Effector memory CD4-positive, alpha-beta T cell (primary cell): ENCODE data around the gene TNKS1BP1.

Source experiments
- DNase-seq, 3 donors: peaks; one replicate each; pipeline ENCODE4 v3.0.0-alpha.2; 2020
- H3K27ac ChIP-seq: 2 replicates; pipeline ENCODE4 v1.7.0; 2013; ENCODE audit warnings: mild to moderate bottlenecking, low read length, moderate library complexity; ENCODE audit not compliant: insufficient read depth, poor library complexity, severe bottlenecking
- H3K27me3 ChIP-seq: replicated peaks from 2 replicates; pipeline ENCODE4 v1.7.0; 2013; ENCODE audit warnings: mild to moderate bottlenecking, low read length; ENCODE audit not compliant: insufficient read depth, control insufficient read depth, poor library complexity, severe bottlenecking
- H3K36me3 ChIP-seq: 2 replicates; pipeline ENCODE4 v1.7.0; 2013; ENCODE audit warnings: mild to moderate bottlenecking, low read length, moderate library complexity; ENCODE audit not compliant: control insufficient read depth, insufficient read depth
- H3K4me1 ChIP-seq: 2 replicates; pipeline ENCODE4 v1.7.0; 2013; ENCODE audit warnings: low read length, mild to moderate bottlenecking; ENCODE audit not compliant: control insufficient read depth, insufficient read depth, poor library complexity, severe bottlenecking
- H3K4me3 ChIP-seq: 2 replicates; pipeline ENCODE4 v1.7.0; 2013; ENCODE audit warnings: low read length, low read depth, mild to moderate bottlenecking; ENCODE audit not compliant: insufficient read depth, poor library complexity, severe bottlenecking
- H3K9me3 ChIP-seq: 2 replicates; pipeline ENCODE4 v1.7.0; 2013; ENCODE audit warnings: mild to moderate bottlenecking, low read length, moderate library complexity; ENCODE audit not compliant: control insufficient read depth

Gene TNKS1BP1

DNA sequence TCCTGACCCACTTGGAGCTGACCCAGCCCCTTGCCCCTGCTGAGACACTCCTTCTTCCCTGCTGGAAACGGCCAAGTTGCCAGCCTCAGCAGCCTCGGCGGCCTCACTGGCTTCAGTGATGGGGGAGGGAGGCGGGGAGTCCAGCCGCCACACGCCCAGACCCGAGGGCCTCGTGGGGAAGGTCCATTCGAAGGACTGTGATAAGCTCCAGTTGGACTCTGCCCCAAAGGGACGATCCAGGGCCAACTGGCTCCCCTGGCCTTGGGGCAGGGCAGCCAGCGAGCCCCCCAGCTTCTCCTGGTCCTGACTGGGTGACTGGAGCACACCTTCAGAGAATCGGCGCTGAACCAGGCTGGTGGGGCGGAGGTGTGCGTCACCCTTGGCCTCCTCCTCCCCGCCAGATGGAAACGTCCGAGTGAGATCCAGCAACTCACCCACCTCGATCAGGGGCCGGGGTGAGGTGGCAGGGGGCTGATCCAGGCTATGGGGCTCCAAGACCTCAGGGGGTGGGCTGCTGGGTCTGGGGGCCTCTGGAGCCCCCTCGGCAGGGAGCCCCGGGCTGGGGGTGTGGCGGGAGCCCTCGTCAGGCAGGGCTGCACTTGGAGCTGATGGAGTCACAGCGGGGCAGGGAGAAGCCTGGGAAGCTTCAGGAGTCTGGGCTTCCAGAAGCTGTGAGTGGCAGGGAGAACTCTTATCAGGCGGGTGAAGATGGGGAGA, 11.5 kb downstream of the TNKS1BP1 start:
- Histone ChIP-seq H3K4me3 (no peak overlapping the region), H3K27me3 (no peaks in the 10 kb centered on the region), H3K4me1 (peaks cover 7% of the 10 kb centered on the region), H3K27ac (no peak overlapping the region), H3K36me3 (peaks cover 5% of the 10 kb centered on the region), H3K9me3 (no peaks in the 10 kb centered on the region)
- no peak for DNase-seq

DNA sequence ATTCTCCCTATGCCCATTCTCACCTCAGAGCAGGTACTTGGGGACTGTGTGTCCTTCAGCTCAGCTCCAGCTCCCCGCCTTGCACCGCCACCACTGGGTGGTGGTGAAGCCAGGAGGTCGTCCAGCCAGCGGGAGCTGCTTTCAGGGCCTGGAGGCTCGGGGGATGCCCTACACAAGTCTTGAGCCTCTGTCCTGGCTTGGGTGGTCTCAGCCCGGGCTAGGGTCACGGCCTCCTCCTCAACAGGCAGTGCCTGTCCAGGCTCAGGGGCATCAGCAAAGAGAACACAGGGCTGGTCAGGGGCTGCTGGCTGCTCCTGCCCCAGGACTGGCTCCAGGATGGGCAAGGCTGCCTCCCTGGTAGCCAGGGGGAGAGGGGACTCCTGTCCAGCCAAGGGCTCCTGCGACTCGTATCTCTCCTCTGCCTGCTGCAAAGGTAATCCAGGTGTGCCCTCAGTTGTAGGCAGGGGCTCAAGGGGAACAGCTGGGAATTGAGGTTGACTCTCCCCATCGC, 12.2 kb downstream of the TNKS1BP1 start:
- H3K27me3 ChIP-seq, result no peaks in the 10 kb centered on the region

DNA sequence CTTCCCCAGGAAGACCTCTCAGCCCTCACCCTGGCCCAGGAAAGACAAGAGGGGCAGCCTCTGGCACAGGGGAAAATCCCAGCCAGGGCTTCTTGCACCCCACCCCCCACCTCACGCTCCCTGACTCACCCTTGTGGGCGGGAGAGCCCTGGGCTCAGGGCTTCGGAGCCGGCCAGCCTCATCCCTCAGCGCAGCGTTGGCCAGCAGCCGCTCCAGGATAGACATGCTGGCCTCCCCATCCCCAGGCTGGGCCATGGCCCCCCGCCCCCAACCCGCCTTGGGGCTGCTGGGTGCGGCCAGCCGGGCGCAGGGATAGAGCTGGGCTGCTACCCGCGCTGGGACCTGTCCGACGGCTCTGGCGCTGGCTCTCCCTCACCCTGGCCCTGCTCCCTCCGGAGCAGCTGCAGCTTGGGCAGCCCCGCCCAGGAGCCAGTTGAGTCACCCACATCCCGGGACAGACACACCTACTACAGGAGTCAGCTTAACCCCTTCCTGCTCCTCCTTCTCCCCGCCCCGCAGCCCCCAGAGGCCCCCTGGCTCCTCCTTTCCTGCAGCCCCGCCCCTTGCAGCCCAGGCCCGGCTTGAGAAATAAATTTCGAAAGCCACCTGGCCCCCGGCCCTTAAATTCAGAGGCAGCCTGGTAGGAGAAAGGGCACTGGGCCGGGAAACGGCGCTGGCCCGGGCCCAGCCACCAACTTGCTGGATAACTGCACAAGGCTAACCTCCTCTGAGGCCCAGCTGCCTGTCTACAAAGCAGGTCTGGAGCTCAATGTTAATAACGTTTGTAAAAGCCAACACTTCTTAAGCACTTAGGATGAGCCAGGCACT, 13.4 kb downstream of the TNKS1BP1 start:
- Histone ChIP-seq H3K4me1 (peaks cover 7% of the 10 kb centered on the region), H3K9me3 (no peaks in the 10 kb centered on the region), H3K27ac (no peak overlapping the region), H3K27me3 (no peaks in the 10 kb centered on the region), H3K4me3 (peak overlapping the region; percentile 12), H3K36me3 (peaks cover 5% of the 10 kb centered on the region)
- peak in 1 of 3 donors; percentile 8 for DNase-seq

More for the DNA sequence above, 12.2 kb downstream of the TNKS1BP1 start:
- no peak overlapping the region for H3K27ac ChIP-seq
- no peak overlapping the region for H3K4me3 ChIP-seq
- H3K9me3 ChIP-seq, result no peaks in the 10 kb centered on the region
- H3K36me3 ChIP-seq, result peaks cover 5% of the 10 kb centered on the region
- H3K4me1 ChIP-seq, result peaks cover 7% of the 10 kb centered on the region
- no peak for DNase-seq

DNA sequence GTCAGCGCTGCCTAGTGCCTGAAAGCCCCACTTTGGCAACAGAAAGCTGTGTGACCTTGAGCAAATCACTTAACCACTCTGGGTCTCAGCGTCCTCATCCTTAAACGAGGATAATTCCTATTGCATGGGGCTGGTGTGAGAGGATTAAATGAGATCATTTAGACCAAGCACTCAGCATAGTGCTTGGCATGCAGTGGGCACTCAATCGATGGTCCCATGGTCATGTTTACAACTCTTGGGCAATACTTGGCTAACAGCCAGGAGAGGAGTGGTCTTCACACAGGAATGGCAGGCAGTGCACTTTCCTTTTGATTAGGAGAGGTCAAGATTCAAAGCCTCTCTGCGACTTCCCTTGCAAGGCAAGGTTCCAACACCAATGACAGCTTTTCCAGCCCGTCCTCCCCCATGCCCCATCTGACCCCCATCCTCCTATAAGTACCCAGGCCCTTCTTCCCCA, 14.1 kb downstream of the TNKS1BP1 start:
- Histone ChIP-seq H3K9me3 (no peaks in the 10 kb centered on the region), H3K4me3 (peak overlapping the region; percentile 12), H3K27me3 (no peaks in the 10 kb centered on the region), H3K36me3 (peaks cover 5% of the 10 kb centered on the region), H3K4me1 (peaks cover 7% of the 10 kb centered on the region), H3K27ac (no peak overlapping the region)
- DNase-seq, result no peak

DNA sequence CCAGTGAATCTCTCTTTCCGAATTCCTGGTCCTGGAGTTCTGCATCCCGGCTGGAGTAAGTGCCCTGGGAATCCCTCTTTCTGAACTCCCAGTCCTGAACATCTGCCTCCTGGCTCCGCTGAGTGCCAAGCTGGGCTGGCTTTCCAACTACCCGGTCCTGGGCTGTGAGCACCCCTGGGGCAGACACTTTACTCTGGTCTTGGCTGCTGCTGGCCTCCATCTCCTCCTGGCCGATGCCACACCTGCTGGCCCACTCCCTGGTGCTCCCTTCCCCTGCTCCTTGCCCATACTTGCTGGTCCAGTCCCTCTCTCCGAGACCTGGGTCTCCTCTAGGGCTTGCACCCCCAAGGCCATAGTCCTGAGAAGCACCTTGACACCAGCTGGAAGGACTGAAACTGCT, 14.7 kb downstream of the TNKS1BP1 start:
- Histone ChIP-seq H3K36me3 (peaks cover 5% of the 10 kb centered on the region), H3K4me3 (no peak overlapping the region), H3K27ac (no peak overlapping the region), H3K9me3 (no peaks in the 10 kb centered on the region), H3K27me3 (no peaks in the 10 kb centered on the region), H3K4me1 (peaks cover 7% of the 10 kb centered on the region)
- no peak for DNase-seq

DNA sequence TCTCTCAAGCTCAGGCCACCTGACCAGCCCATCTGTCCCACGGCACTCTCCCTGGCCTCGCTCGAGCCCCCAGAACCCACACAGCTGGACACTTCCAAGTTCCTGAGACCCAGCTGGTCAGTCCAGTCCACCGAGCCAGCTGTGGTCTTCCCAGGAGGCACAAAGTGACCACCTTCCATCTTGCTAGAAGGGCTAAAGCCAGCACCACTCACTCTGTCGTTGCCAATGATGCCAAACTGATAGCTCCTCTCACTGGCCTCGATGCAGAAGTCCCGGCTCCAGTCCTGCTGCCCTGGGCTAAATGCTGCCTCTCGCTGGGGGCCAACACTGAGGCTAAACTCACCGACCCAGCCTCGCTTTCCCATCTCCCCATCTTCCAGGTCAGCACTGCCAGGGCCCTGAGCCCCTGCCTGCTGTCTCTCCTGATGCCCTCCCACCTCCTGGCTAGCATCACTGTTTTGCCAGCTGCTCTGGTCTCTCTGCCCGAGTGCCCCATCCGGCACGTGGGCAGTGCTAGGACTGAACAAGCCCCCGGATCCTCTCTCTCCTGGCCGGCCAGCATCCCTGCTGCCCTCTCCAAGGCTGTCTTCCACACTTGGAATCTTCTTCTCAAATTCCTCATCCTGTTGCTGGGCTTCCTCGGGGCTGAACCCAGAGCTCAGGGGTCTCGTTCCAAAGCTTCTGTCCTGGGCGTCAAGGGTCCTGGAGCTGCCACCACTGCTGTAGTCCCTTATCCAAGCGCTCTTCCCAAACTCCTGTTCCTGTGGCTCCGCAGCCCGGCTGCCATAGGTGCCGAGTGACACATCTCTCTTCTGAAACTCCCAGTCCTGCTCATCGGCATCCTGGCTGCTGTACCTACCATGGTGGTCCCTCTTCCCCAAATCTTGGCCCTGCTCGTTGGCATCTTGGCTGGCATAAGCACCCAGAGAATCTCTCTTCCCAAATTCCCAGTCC, 15.4 kb downstream of the TNKS1BP1 start:
- H3K9me3 ChIP-seq, result no peaks in the 10 kb centered on the region
- no peaks in the 10 kb centered on the region for H3K27me3 ChIP-seq
- no peak overlapping the region for H3K27ac ChIP-seq
- H3K36me3 ChIP-seq, result peaks cover 5% of the 10 kb centered on the region
- H3K4me1 ChIP-seq, result peaks cover 7% of the 10 kb centered on the region
- no peak overlapping the region for H3K4me3 ChIP-seq
- no peak for DNase-seq

DNA sequence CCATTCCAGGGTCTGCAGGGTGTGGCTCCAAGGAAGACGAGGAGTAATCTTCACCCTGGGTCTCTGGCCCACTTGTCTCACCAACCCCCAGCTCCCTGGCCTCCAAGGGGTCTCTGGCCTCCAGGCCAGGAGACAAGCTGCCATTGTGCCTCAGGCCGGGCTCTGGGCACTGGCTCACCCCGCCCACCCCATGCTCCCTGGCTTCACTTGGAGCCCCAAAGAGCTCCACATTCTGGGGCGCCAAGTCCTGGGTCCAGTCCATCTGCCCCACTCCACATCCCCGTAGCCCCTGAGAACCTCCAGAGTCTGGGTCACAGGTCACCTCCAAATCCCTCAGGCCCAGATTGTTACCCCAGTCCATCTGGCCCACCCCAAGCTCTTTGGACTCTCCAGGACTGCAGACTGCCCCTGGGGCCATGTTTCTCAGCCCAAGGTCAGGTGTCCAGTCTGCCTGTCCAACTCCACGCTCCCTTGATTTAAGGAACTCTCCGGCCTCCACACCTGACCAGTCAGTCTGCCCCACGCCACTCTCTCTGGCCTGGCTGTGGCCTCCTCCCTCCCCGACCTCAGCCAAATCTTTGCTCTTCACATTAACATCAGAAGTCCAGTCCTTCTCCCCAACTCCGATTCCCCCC, 16.2 kb downstream of the TNKS1BP1 start:
- DNase-seq, result no peak
- Histone ChIP-seq H3K27ac (no peak overlapping the region), H3K9me3 (no peaks in the 10 kb centered on the region), H3K36me3 (peaks cover 5% of the 10 kb centered on the region), H3K4me1 (peaks cover 7% of the 10 kb centered on the region), H3K4me3 (no peak overlapping the region), H3K27me3 (no peaks in the 10 kb centered on the region)

DNA sequence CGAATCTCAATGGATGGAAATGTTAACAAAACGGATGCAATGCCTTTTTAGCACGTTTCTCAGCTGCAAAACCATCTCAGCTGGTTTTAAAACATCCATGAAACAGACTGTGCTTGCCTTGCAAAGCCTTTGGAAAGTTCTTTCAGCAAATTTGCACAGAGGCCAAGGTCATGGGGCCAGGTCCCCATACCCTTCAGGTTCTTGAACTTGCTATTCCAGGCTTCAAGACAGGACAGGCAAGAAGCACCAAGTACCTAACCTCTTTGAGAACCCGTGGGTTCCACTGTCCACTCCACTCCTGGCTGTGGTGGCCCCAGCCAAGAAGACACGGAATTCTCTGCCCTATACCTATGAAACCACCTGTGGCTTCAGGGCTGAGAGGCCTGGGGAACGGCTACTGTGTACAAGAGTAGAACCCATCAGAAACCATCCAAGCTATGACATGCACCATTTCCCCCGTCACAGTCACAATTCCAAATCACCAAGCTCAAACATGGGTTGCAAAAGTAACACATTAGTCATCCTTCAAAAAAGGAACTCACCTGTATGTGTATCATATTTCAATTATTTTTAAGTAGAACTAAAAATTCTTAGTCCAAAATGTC, 17.0 kb downstream of the TNKS1BP1 start:
- H3K4me3 ChIP-seq, result no peak overlapping the region
- H3K36me3 ChIP-seq, result no peaks in the 10 kb centered on the region
- no peak overlapping the region for H3K27ac ChIP-seq
- peaks cover 7% of the 10 kb centered on the region for H3K4me1 ChIP-seq
- H3K27me3 ChIP-seq, result no peaks in the 10 kb centered on the region
- no peak for DNase-seq
- H3K9me3 ChIP-seq, result no peaks in the 10 kb centered on the region
